Esophagus (tissue), 2 donors: Measurements from ENCODE around the gene SLC25A39. TPM values are rescaled to one million over a fixed set of nuclear protein-coding genes. Genes with fewer than 3 reads are reported as not detected.

ENCODE experiments used
- H3K27ac ChIP-seq, 2 donors: one replicate each; pipeline ENCODE4 v1.5.1; 2013; ENCODE audit warnings: low read depth in 2 of 2, mild to moderate bottlenecking in 2 of 2, inconsistent platforms in 1 of 2, low read length in 1 of 2, moderate library complexity in 1 of 2
- H3K27me3 ChIP-seq, 2 donors: one replicate each; pipeline ENCODE4 v1.6.1; 2013; ENCODE audit warnings: low read length in 2 of 2, control low read depth in 1 of 2, mild to moderate bottlenecking in 1 of 2; ENCODE audit not compliant: insufficient read depth in 2 of 2, control insufficient read depth in 1 of 2
- H3K36me3 ChIP-seq, 2 donors: one replicate each; pipeline ENCODE4 v1.6.1; 2013; ENCODE audit warnings: low read length in 1 of 2; ENCODE audit not compliant: control insufficient read depth in 2 of 2, insufficient read depth in 2 of 2
- H3K4me1 ChIP-seq, 2 donors: one replicate each; pipeline ENCODE4 v1.6.1; 2013; ENCODE audit warnings: low read length in 1 of 2; ENCODE audit not compliant: control insufficient read depth in 2 of 2, insufficient read depth in 2 of 2
- H3K4me3 ChIP-seq, 2 donors: one replicate each; pipeline ENCODE4 v1.5.1; 2013; ENCODE audit warnings: low read length in 2 of 2, mild to moderate bottlenecking in 2 of 2, low read depth in 1 of 2, moderate library complexity in 1 of 2
- H3K9me3 ChIP-seq, 2 donors: one replicate each; pipeline ENCODE4 v1.6.1; 2013; ENCODE audit warnings: mild to moderate bottlenecking in 2 of 2, low read depth in 1 of 2, low read length in 1 of 2, moderate library complexity in 1 of 2; ENCODE audit not compliant: control insufficient read depth in 2 of 2, insufficient read depth in 1 of 2
- WGBS, 2 donors: extraction: QIAGEN DNeasy Blood & Tissue Kit; methylation state at CpG; one replicate each; pipeline ENCODE4 v1.1.7; 2013; 5-methylcytosine and 5-hydroxymethylcytosine counted together
- polyA plus RNA-seq, 2 donors: library from polyadenylated mRNA; stranded (reverse); fragments of 200-250 nt; gene quantifications; one replicate each; pipeline ENCODE4 v1.2.3, GENCODE V29; 2013
- donor health status: healthy with polysubstance abuse.
- donor health status: Bipolar disorder and iron deficiency.

Gene SLC25A39
- polyA plus RNA-seq, 2 donors, result 132 to 138 TPM

- WGBS, 2 donors, result 23 to 24% methylated on average over 30 to 31 of the region's 31 CpGs
- peaks cover 3 to 7% of the 10 kb centered on the region in 2 donors for H3K4me1 ChIP-seq
- H3K27me3 ChIP-seq, result no peaks in the 10 kb centered on the region
- H3K4me3 ChIP-seq, result peak overlapping the region in 1 of 2 donors; percentile 69
- peaks cover 0 to 6% of the 10 kb centered on the region in 2 donors for H3K36me3 ChIP-seq
- no peaks in the 10 kb centered on the region for H3K9me3 ChIP-seq
- peak overlapping the region; percentile 69 to 97 for H3K27ac ChIP-seq
Measured at GRCh38 chr17:44326861-44327444, 2.3 kb upstream of the SLC25A39 start.

- Histone ChIP-seq H3K36me3 (peaks cover 20 to 29% of the 10 kb centered on the region in 2 donors), H3K4me1 (peaks cover 5 to 7% of the 10 kb centered on the region in 2 donors), H3K27ac (peak overlapping the region; percentile 80 to 85), H3K4me3 (peak overlapping the region; percentile 69 to 97), H3K27me3 (no peaks in the 10 kb centered on the region), H3K9me3 (no peaks in the 10 kb centered on the region)
- WGBS, 2 donors, result 1 to 2% methylated on average over 31 to 38 of the region's 38 CpGs
Measured at GRCh38 chr17:44324092-44324570, 492 bp downstream of the SLC25A39 start.

GRCh38 chr17:44323359-44324091 is 1.1 kb downstream of the SLC25A39 start:
- Histone ChIP-seq H3K4me1 (peaks cover 5 to 7% of the 10 kb centered on the region in 2 donors), H3K27ac (peak overlapping the region in 1 of 2 donors; percentile 85), H3K36me3 (peaks cover 20 to 32% of the 10 kb centered on the region in 2 donors), H3K9me3 (no peaks in the 10 kb centered on the region), H3K4me3 (peak overlapping the region; percentile 69 to 97), H3K27me3 (no peaks in the 10 kb centered on the region)
- WGBS, 2 donors, result 57 to 61% methylated on average over 27 of the region's 27 CpGs

- WGBS, 2 donors, result 94 to 95% methylated on average over 11 of the region's 11 CpGs
- H3K4me3 ChIP-seq, result no peak overlapping the region
- peaks cover 20 to 32% of the 10 kb centered on the region in 2 donors for H3K36me3 ChIP-seq
- H3K27me3 ChIP-seq, result no peaks in the 10 kb centered on the region
- H3K9me3 ChIP-seq, result no peaks in the 10 kb centered on the region
- no peak overlapping the region for H3K27ac ChIP-seq
- H3K4me1 ChIP-seq, result peaks cover 5 to 7% of the 10 kb centered on the region in 2 donors
Measured at GRCh38 chr17:44322236-44322895, 2.3 kb downstream of the SLC25A39 start.

- 89 to 90% methylated on average over 21 of the region's 21 CpGs for WGBS, 2 donors
- Histone ChIP-seq H3K4me3 (no peak overlapping the region), H3K9me3 (no peaks in the 10 kb centered on the region), H3K4me1 (peaks cover 5 to 7% of the 10 kb centered on the region in 2 donors), H3K27ac (no peak overlapping the region), H3K36me3 (peaks cover 20 to 32% of the 10 kb centered on the region in 2 donors), H3K27me3 (no peaks in the 10 kb centered on the region)
Measured at GRCh38 chr17:44321246-44322120, 3.1 kb downstream of the SLC25A39 start.

GRCh38 chr17:44320066-44320465 is 4.6 kb downstream of the SLC25A39 start:
- H3K27me3 ChIP-seq, result no peaks in the 10 kb centered on the region
- WGBS, 2 donors, result 86 to 87% methylated on average over 18 of the region's 18 CpGs
- H3K36me3 ChIP-seq, result peaks cover 20 to 32% of the 10 kb centered on the region in 2 donors
- H3K4me1 ChIP-seq, result peaks cover 5 to 15% of the 10 kb centered on the region in 2 donors
- H3K27ac ChIP-seq, result no peak overlapping the region
- no peaks in the 10 kb centered on the region for H3K9me3 ChIP-seq
- H3K4me3 ChIP-seq, result no peak overlapping the region

GRCh38 chr17:44318077-44318892 is 6.3 kb downstream of the SLC25A39 start:
- H3K27ac ChIP-seq, result no peak overlapping the region
- peaks cover 2 to 12% of the 10 kb centered on the region in 2 donors for H3K4me1 ChIP-seq
- no peaks in the 10 kb centered on the region for H3K9me3 ChIP-seq
- H3K27me3 ChIP-seq, result peaks cover 0 to 3% of the 10 kb centered on the region in 2 donors
- 75 to 78% methylated on average over 15 of the region's 15 CpGs for WGBS, 2 donors
- H3K4me3 ChIP-seq, result no peak overlapping the region
- peaks cover 20 to 32% of the 10 kb centered on the region in 2 donors for H3K36me3 ChIP-seq

- Histone ChIP-seq H3K9me3 (no peaks in the 10 kb centered on the region), H3K4me1 (peaks cover 2 to 12% of the 10 kb centered on the region in 2 donors), H3K36me3 (peaks cover 20 to 31% of the 10 kb centered on the region in 2 donors), H3K27ac (no peak overlapping the region), H3K27me3 (peaks cover 0 to 3% of the 10 kb centered on the region in 2 donors), H3K4me3 (no peak overlapping the region)
- WGBS, 2 donors, result 87 to 88% methylated on average over 6 of the region's 6 CpGs
Measured at GRCh38 chr17:44317545-44317944, 7.1 kb downstream of the SLC25A39 start.
